ENCODE measurements around the gene NUDT8.

DNA sequence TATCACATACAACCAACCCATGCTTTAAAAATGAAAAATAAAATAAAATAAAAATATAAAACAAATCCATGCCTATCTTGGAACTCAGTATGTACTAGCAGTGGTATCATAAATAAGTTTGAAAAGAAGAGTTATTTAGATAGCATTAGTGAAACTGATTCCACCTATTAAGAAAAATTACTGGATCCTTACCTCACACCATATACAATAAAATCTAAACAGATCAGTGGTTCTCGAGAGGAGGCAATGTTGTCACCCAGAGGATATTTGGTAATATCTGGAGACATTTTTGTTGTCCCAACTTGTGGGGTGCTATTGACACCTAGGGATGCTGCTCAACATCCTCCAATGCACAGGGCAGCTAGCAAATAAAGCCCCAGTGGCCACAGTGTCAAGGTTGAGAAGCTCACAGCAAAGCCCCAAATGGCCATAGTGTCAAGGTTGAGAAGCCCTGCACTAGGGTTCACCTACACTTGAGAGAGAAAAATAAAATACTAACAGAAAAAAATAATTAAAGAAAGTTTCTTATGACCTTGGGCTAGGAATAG, 32.9 kb downstream of the NUDT8 start:
- TF ChIP-seq GABPA (tag; conservative IDR thresholded peaks at IDR 0.05; ENCODE audit: low read depth) (no peak), NR2C1 (IDR thresholded peaks at IDR 0.05) (no peak), NR2C1 (tag; IDR thresholded peaks at IDR 0.05) (no peak), MAFK (IDR thresholded peaks at IDR 0.05; ENCODE audit: low read length) (no peak), EP300 (IDR thresholded peaks at IDR 0.05; ENCODE audit: low read length) (no peak), ZNF253 (CRISPR knock-in tag; conservative IDR thresholded peaks at IDR 0.05) (no peak), SIX5 (IDR thresholded peaks at IDR 0.05; ENCODE audit: borderline replicate concordance in 1 of 2, insufficient read depth in 1 of 2, low read depth in 1 of 2, low read length in 2 of 2) (no peak), ZNF274 (IDR thresholded peaks at IDR 0.05; ENCODE audit: borderline replicate concordance, low read depth, low read length) (no peak), VEZF1 (CRISPR knock-in tag; IDR thresholded peaks at IDR 0.05) (no peak), ZBTB49 (CRISPR knock-in tag; IDR thresholded peaks at IDR 0.05; ENCODE audit: borderline replicate concordance) (no peak), POLR2A (conservative IDR thresholded peaks at IDR 0.05) (no peak), MTA2 (IDR thresholded peaks at IDR 0.05; ENCODE audit: low read depth) (no peak)
- TF ChIP-seq, protein P1, sequence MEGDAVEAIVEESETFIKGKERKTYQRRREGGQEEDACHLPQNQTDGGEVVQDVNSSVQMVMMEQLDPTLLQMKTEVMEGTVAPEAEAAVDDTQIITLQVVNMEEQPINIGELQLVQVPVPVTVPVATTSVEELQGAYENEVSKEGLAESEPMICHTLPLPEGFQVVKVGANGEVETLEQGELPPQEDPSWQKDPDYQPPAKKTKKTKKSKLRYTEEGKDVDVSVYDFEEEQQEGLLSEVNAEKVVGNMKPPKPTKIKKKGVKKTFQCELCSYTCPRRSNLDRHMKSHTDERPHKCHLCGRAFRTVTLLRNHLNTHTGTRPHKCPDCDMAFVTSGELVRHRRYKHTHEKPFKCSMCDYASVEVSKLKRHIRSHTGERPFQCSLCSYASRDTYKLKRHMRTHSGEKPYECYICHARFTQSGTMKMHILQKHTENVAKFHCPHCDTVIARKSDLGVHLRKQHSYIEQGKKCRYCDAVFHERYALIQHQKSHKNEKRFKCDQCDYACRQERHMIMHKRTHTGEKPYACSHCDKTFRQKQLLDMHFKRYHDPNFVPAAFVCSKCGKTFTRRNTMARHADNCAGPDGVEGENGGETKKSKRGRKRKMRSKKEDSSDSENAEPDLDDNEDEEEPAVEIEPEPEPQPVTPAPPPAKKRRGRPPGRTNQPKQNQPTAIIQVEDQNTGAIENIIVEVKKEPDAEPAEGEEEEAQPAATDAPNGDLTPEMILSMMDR (IDR thresholded peaks at IDR 0.05 in 2 of 3, conservative IDR thresholded peaks at IDR 0.05 in 1 of 3; ENCODE audit: insufficient read depth in 2 of 3, low read depth in 1 of 3, low read length in 3 of 3): no peak
- TF ChIP-seq, protein P2, sequence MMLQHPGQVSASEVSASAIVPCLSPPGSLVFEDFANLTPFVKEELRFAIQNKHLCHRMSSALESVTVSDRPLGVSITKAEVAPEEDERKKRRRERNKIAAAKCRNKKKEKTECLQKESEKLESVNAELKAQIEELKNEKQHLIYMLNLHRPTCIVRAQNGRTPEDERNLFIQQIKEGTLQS (IDR thresholded peaks at IDR 0.05): no peak
- TF ChIP-seq, protein P2 (CRISPR knock-in tag; conservative IDR thresholded peaks at IDR 0.05): no peak
- TF ChIP-seq, protein P3, sequence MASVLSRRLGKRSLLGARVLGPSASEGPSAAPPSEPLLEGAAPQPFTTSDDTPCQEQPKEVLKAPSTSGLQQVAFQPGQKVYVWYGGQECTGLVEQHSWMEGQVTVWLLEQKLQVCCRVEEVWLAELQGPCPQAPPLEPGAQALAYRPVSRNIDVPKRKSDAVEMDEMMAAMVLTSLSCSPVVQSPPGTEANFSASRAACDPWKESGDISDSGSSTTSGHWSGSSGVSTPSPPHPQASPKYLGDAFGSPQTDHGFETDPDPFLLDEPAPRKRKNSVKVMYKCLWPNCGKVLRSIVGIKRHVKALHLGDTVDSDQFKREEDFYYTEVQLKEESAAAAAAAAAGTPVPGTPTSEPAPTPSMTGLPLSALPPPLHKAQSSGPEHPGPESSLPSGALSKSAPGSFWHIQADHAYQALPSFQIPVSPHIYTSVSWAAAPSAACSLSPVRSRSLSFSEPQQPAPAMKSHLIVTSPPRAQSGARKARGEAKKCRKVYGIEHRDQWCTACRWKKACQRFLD (CRISPR knock-in tag; IDR thresholded peaks at IDR 0.05): no peak

Measured in K562 (cell line).